IPS-18c (cell line): ENCODE measurements around the gene NUP35.

Source experiments
- H3K4me3 ChIP-seq: 2 replicates; pipeline ENCODE4 v1.7.0; 2013; ENCODE audit warnings: low read depth, mild to moderate bottlenecking, low read length, moderate library complexity; ENCODE audit not compliant: insufficient read depth
- H3K9me3 ChIP-seq: one replicate; pipeline ENCODE4 v1.6.1; 2013; ENCODE audit warnings: mild to moderate bottlenecking, low read length, moderate library complexity; ENCODE audit not compliant: control insufficient read depth, insufficient read depth

NUP35 gene

DNA sequence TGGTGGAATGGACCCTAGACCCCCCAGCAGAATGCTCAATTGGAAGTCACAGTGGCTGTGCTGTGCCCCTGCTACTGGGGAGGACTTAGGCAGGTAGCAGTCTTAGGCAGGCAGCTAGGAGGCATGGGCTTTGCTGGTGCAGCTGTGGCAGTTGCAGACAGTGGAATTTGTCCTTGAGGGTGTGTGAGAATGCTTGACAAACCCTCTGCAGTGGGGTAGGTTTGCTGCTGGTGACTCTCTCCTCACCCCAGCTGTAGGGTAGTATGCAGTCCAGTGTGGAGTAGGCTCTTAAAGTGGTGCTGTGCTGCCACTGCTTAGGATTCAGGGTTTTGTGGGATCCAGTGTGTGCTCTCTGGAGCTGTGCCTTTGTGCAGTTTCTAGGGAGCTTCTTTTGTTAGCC is 61.3 kb downstream of the NUP35 start:
- H3K9me3 ChIP-seq, result no peaks in the 10 kb centered on the region
- H3K4me3 ChIP-seq, result no peak overlapping the region

- no peaks in the 10 kb centered on the region for H3K9me3 ChIP-seq
Observed at GRCh38 chr2:183186296-183186695, 62.1 kb downstream of the NUP35 start.

DNA sequence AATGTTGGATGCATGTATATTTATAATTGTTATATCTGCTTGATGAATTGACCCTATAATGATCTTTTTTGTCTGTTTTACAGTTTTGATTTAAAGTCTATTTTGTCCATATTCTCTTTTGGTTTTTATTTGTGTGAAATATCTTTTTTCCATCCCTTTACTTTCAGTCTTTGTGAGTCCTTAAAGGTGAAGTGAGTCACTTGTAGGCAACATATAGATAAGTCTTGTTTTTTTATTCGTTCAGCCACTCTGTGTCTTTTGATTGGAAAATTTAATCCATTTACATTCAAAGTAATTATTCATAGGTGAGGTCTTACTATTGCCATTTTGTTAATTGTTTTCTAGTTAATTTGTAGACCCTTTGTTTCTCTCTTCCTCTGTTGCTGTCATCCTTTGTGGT is 62.5 kb downstream of the NUP35 start:
- H3K9me3 ChIP-seq, result no peaks in the 10 kb centered on the region
- H3K4me3 ChIP-seq, result no peak overlapping the region

More at GRCh38 chr2:183186296-183186695, 62.1 kb downstream of the NUP35 start:
- H3K4me3 ChIP-seq, result no peak overlapping the region

GRCh38 chr2:183192343-183192742 is 68.1 kb downstream of the NUP35 start:
- H3K4me3 ChIP-seq, result no peak overlapping the region
- H3K9me3 ChIP-seq, result no peaks in the 10 kb centered on the region

GRCh38 chr2:183193904-183194303 is 69.7 kb downstream of the NUP35 start:
- Histone ChIP-seq H3K4me3 (no peak overlapping the region), H3K9me3 (no peaks in the 10 kb centered on the region)

DNA sequence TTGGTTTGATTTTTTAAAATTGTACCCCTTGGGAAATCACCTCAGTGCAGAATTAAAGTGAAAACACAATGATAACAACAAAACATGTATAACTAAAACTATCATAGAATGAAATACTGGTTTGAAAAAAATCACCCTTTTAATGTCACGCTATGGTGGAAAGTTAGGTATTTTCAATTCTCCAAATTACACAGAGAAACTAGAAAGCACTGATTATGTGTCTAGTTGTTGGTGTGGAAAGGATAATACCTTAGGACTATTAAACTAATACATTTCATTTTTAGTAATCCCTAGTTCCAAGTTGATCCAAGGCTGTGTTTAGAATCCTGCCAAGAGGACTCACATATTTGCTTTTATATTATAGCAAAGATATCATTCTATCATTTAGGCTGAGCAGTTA is 71.2 kb downstream of the NUP35 start:
- no peaks in the 10 kb centered on the region for H3K9me3 ChIP-seq
- no peak overlapping the region for H3K4me3 ChIP-seq

DNA sequence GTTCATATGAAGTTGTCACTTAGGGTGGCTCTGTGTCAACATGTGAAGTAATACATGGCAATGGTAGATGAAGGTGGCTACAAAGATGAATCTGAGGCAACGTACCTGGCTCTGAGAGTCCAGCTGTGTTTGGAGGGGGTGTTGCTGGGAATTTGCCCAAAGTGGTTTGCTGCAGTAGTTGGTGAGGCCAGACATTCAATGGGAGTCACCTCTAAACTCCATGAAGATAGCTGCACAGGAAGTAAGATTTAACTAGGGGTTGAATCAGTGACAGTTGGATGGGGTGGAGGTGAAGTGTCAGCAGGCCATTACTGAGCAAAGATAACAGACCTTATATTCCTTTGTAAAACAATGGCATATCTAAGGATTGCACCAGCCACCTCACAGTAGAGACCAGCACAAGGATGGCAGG is 71.8 kb downstream of the NUP35 start:
- Histone ChIP-seq H3K4me3 (no peak overlapping the region), H3K9me3 (no peaks in the 10 kb centered on the region)

DNA sequence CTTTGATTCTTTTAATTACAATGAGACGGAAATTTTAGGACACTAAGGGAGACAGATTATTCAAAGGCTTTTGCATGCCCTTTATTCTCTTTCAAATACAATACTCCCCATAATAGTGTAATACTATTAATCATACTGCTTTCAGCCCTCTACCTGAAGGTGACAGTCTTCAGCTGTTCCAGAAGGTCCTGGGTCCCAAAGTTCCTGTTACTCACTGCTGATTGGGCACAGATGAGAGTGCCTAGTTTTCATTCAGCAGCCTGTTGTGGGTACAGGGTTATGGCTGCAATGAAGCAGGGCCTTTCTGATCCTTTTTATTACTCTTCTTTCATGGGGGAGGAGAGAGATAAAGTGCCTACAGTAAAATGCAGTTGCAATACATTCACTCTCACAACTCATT is 80.2 kb downstream of the NUP35 start:
- no peaks in the 10 kb centered on the region for H3K9me3 ChIP-seq

DNA sequence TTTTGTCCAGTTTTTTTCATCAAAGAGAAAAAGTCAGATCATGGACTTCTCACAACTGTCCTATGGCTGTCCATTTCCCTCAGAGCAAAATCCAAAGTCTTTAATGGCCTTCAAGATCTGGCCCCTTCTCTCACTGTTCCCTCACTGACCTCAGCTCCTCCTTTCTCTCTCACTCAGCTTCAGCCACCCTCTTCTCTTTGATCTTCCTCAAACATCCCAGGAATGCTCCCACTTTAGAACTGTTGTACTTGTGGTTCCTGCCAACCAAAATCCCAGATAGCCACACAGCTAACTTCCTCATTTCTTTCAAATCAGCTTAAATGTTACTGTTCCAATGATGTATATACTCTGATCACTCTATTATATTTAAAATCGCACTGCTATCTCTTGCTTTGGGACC is 82.9 kb downstream of the NUP35 start:
- H3K9me3 ChIP-seq, result no peaks in the 10 kb centered on the region
- no peak overlapping the region for H3K4me3 ChIP-seq

More for the DNA sequence above, 80.2 kb downstream of the NUP35 start:
- no peak overlapping the region for H3K4me3 ChIP-seq

GRCh38 chr2:183209395-183210028 is 85.3 kb downstream of the NUP35 start:
- Histone ChIP-seq H3K9me3 (no peaks in the 10 kb centered on the region), H3K4me3 (no peak overlapping the region)
